GM23338 (cell line): Measurements from ENCODE around the gene LINGO1. TPM values are rescaled to one million over a fixed set of nuclear protein-coding genes. Genes with fewer than 3 reads are reported as not detected.

Experiments
- ATAC-seq: fragments of 200-7000 bp; cut with Tn5 transposase; 3 replicates; pipeline ENCODE4 v1.9.1; 2020
- DNase-seq: peaks from one replicate; pipeline ENCODE4 v3.0.0-alpha.2; 2015; ENCODE audit warnings: low spot score
- H2AFZ ChIP-seq: fragments of 200-600 bp; sonication (generic); 2 replicates; pipeline ENCODE4 v1.8.0; 2016; ENCODE audit warnings: antibody characterized with exemption, mild to moderate bottlenecking, moderate library complexity
- H3F3A ChIP-seq: fragments of 200-600 bp; sonication (generic); replicated peaks from 2 replicates; pipeline ENCODE4 v1.8.0; 2017; ENCODE audit warnings: antibody characterized with exemption, mixed run types, low read depth
- H3K27ac ChIP-seq: fragments of 200-600 bp; sonication (generic); 2 replicates; pipeline ENCODE4 v1.6.1; 2016; ENCODE audit warnings: low read depth
- H3K27me3 ChIP-seq: fragments of 200-600 bp; sonication (generic); 2 replicates; pipeline ENCODE4 v1.8.0; 2016; ENCODE audit warnings: mild to moderate bottlenecking, mixed run types, moderate library complexity; ENCODE audit not compliant: insufficient read depth
- H3K36me3 ChIP-seq: fragments of 200-600 bp; sonication (generic); 2 replicates; pipeline ENCODE4 v1.8.0; 2016; ENCODE audit warnings: mild to moderate bottlenecking; ENCODE audit not compliant: insufficient read depth
- H3K4me1 ChIP-seq: fragments of 200-600 bp; sonication (generic); 2 replicates; pipeline ENCODE4 v1.8.0; 2016; ENCODE audit warnings: mild to moderate bottlenecking, moderate library complexity; ENCODE audit not compliant: insufficient read depth
- H3K4me2 ChIP-seq: fragments of 200-600 bp; sonication (generic); 2 replicates; pipeline ENCODE4 v1.7.1; 2017; ENCODE audit warnings: mixed run types
- H3K4me3 ChIP-seq: fragments of 200-600 bp; sonication (generic); 2 replicates; pipeline ENCODE4 v1.6.1; 2016; ENCODE audit warnings: mixed run types
- H3K79me2 ChIP-seq: fragments of 200-600 bp; sonication (generic); replicated peaks from 2 replicates; pipeline ENCODE4 v1.8.0; 2017; ENCODE audit warnings: mild to moderate bottlenecking; ENCODE audit not compliant: insufficient read depth
- H3K9me2 ChIP-seq: fragments of 200-600 bp; sonication (generic); 2 replicates; pipeline ENCODE4 v1.8.0; 2017; ENCODE audit not compliant: insufficient read depth
- H4K20me1 ChIP-seq: fragments of 200-600 bp; sonication (generic); replicated peaks from 2 replicates; pipeline ENCODE4 v1.8.0; 2017; ENCODE audit warnings: mild to moderate bottlenecking; ENCODE audit not compliant: insufficient read depth
- H3K27ac Mint-ChIP-seq: 2 replicates; pipeline ENCODE4 v1.8.0; 2020; ENCODE audit warnings: inconsistent platforms, mild to moderate bottlenecking, moderate library complexity, mixed read lengths
- H3K27me3 Mint-ChIP-seq: 3 replicates; pipeline ENCODE4 v1.8.0; 2022; ENCODE audit warnings: low read depth, mild to moderate bottlenecking, moderate library complexity, mixed read lengths, inconsistent platforms; ENCODE audit not compliant: insufficient read depth, poor library complexity
- H3K36me3 Mint-ChIP-seq: 3 replicates; pipeline ENCODE4 v1.8.0; 2021; ENCODE audit warnings: low read depth, mild to moderate bottlenecking, inconsistent platforms, moderate library complexity, mixed read lengths
- H3K4me1 Mint-ChIP-seq: 3 replicates; pipeline ENCODE4 v1.8.0; 2020; ENCODE audit warnings: mild to moderate bottlenecking, inconsistent platforms, mixed read lengths
- H3K4me3 Mint-ChIP-seq: 3 replicates; pipeline ENCODE4 v1.8.0; 2021; ENCODE audit warnings: moderate library complexity, mild to moderate bottlenecking, inconsistent platforms, mixed read lengths
- H3K9me3 Mint-ChIP-seq: 3 replicates; pipeline ENCODE4 v1.8.0; 2020; ENCODE audit warnings: moderate library complexity, mild to moderate bottlenecking, inconsistent platforms, mixed read lengths
- EZH2phosphoT487 ChIP-seq: fragments of 200-600 bp; sonication (generic); IDR thresholded peaks from one replicate; pipeline ENCODE4 v1.8.1; 2018; ENCODE audit warnings: antibody characterized with exemption; ENCODE audit not compliant: unreplicated experiment
- JUNB ChIP-seq: IDR thresholded peaks from one replicate; pipeline ENCODE4 v1.6.1; 2016; ENCODE audit warnings: antibody characterized with exemption; ENCODE audit not compliant: unreplicated experiment
- POLR2AphosphoS5 ChIP-seq: IDR thresholded peaks from 2 replicates; pipeline ENCODE4 v1.6.1; 2016; ENCODE audit warnings: antibody characterized with exemption, low read depth
- ZNF331 ChIP-seq: fragments of 250-450 bp; sonication (Bioruptor Pico); IDR thresholded peaks from 2 replicates; pipeline ENCODE4 v1.5.0; 2020; ENCODE audit warnings: low read depth, mild to moderate bottlenecking, moderate library complexity
- polyA plus RNA-seq: library from polyadenylated mRNA; unstranded; fragments of >200 nt; fragmentation: Nextera tagmentation; extraction: Ambion mirVana; gene quantifications from 2 replicates; pipeline ENCODE4 v1.2.1, GENCODE V29; 2016
- total RNA-seq: library from RNA; depleted of rRNA; stranded (reverse); fragments of >200 nt; shearing (Covaris generic); gene quantifications from 2 replicates; pipeline ENCODE4 v1.2.3, GENCODE V29; 2014
- TF ChIP-seq, protein P1 (sequence below): IDR thresholded peaks from one replicate; pipeline ENCODE4 v1.6.1; 2018; ENCODE audit warnings: antibody characterized with exemption; ENCODE audit not compliant: unreplicated experiment
- TF ChIP-seq, protein P2 (sequence below), 2 experiments: fragments of 200-600 bp in 1 of 2; sonication (generic) in 1 of 2; conservative IDR thresholded peaks; 2 replicates each; pipeline versions ENCODE4 v1.5.1 to v1.6.1; 2016 to 2017; ENCODE audit warnings: antibody characterized with exemption in 2 of 2, low read depth in 2 of 2, mild to moderate bottlenecking in 2 of 2, moderate library complexity in 1 of 2

The LINGO1 gene
- total and polyA plus RNA-seq, 2 experiments from 2014 or later, result 16.9 to 63.1 TPM

- H3K4me1 ChIP-seq, result peaks cover 56% of the 10 kb centered on the region
- no peaks in the 10 kb centered on the region for H4K20me1 ChIP-seq
- Mint-ChIP-seq H3K4me1 (peaks cover 60% of the 10 kb centered on the region), H3K9me3 (no peaks in the 10 kb centered on the region), H3K4me3 (peak overlapping the region; percentile 73), H3K27me3 (peaks cover 17% of the 10 kb centered on the region), H3K36me3 (peaks cover 6% of the 10 kb centered on the region; the same call in 2 of the 3 replicates), H3K27ac (no peak overlapping the region)
- H2AFZ ChIP-seq, result peak overlapping the region; percentile 52; the same call in 1 of the 2 replicates
- H3K9me2 ChIP-seq, result no peaks in the 10 kb centered on the region
- peak; percentile 80 for DNase-seq
- no peak; the same call in 2 of the 3 replicates for ATAC-seq
- no peak overlapping the region for H3K27ac ChIP-seq
- peak overlapping the region; percentile 83 for H3K4me3 ChIP-seq
- H3K79me2 ChIP-seq, result peaks cover 49% of the 10 kb centered on the region
- peak overlapping the region; percentile 98 for H3K4me2 ChIP-seq
- TF ChIP-seq ZNF331 (CRISPR knock-in tag) (no peak), POLR2AphosphoS5 (0 out of 2 replicates have a peak, but pooled peaks have one; percentile 18)
- H3K27me3 ChIP-seq, result no peaks in the 10 kb centered on the region
- no peaks in the 10 kb centered on the region for H3K36me3 ChIP-seq
- H3F3A ChIP-seq, result peaks cover 13% of the 10 kb centered on the region
Observed at GRCh38 chr15:77631745-77632533, 773 bp downstream of the LINGO1 start.

DNA sequence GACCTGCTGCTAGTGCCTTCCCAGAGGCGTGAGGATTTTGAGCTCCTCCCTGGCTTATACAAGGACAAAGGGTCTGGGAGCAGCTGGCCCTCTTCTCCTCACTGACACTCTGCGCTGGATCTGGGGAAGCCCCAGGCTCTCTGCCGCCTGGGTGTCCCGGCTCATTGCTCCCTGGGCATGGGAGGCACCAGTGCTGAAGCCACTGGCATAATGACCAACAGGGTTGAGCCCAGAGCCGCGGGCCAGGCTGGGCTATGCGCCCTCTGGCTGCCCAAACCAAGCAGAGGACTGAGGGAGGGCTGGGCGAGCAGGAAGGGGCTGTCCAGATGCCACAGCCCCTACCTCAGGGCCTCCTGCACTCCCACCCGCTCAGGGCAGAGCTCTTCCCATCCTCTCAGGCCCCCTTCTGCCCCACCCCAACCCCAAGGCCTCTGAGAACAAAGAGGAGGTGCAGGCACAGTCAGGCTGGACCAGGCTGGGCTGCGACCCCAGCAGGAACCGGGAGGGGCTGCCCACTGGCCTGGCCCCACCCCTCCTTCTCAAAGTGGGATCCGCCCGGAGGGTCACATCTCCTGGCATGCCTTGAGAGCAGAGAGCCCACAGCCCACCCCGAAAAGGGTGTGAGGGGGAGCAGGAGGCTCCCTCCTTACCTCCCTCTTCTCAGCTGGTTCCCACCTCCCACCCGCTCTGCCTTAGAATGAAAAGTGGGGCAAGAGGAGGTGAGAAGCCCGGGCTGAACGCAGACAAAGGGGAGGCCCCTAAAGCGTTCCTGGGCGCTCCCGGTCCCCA, 1.6 kb downstream of the LINGO1 start:
- peak; percentile 60 for DNase-seq
- Mint-ChIP-seq H3K36me3 (peaks cover 6% of the 10 kb centered on the region; the same call in 2 of the 3 replicates), H3K27ac (no peak overlapping the region), H3K4me1 (peaks cover 65% of the 10 kb centered on the region), H3K9me3 (no peaks in the 10 kb centered on the region), H3K27me3 (peaks cover 16% of the 10 kb centered on the region), H3K4me3 (peak overlapping the region; percentile 73)
- H3K4me1 ChIP-seq, result peaks cover 62% of the 10 kb centered on the region
- no peaks in the 10 kb centered on the region for H3K36me3 ChIP-seq
- ATAC-seq, result peak; percentile 7
- H3K27me3 ChIP-seq, result no peaks in the 10 kb centered on the region
- H3K9me2 ChIP-seq, result no peaks in the 10 kb centered on the region
- peak overlapping the region; percentile 98 for H3K4me2 ChIP-seq
- H4K20me1 ChIP-seq, result no peaks in the 10 kb centered on the region
- H3K27ac ChIP-seq, result no peak overlapping the region
- peak overlapping the region; percentile 52; the same call in 1 of the 2 replicates for H2AFZ ChIP-seq
- H3F3A ChIP-seq, result peaks cover 13% of the 10 kb centered on the region
- H3K79me2 ChIP-seq, result peaks cover 56% of the 10 kb centered on the region
- peak overlapping the region; percentile 83 for H3K4me3 ChIP-seq
- TF ChIP-seq EZH2phosphoT487 (no peak), POLR2AphosphoS5 (no peak), ZNF331 (CRISPR knock-in tag) (no peak), JUNB (no peak)
- TF ChIP-seq, protein P1, sequence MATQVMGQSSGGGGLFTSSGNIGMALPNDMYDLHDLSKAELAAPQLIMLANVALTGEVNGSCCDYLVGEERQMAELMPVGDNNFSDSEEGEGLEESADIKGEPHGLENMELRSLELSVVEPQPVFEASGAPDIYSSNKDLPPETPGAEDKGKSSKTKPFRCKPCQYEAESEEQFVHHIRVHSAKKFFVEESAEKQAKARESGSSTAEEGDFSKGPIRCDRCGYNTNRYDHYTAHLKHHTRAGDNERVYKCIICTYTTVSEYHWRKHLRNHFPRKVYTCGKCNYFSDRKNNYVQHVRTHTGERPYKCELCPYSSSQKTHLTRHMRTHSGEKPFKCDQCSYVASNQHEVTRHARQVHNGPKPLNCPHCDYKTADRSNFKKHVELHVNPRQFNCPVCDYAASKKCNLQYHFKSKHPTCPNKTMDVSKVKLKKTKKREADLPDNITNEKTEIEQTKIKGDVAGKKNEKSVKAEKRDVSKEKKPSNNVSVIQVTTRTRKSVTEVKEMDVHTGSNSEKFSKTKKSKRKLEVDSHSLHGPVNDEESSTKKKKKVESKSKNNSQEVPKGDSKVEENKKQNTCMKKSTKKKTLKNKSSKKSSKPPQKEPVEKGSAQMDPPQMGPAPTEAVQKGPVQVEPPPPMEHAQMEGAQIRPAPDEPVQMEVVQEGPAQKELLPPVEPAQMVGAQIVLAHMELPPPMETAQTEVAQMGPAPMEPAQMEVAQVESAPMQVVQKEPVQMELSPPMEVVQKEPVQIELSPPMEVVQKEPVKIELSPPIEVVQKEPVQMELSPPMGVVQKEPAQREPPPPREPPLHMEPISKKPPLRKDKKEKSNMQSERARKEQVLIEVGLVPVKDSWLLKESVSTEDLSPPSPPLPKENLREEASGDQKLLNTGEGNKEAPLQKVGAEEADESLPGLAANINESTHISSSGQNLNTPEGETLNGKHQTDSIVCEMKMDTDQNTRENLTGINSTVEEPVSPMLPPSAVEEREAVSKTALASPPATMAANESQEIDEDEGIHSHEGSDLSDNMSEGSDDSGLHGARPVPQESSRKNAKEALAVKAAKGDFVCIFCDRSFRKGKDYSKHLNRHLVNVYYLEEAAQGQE, result no peak
- TF ChIP-seq, protein P2, sequence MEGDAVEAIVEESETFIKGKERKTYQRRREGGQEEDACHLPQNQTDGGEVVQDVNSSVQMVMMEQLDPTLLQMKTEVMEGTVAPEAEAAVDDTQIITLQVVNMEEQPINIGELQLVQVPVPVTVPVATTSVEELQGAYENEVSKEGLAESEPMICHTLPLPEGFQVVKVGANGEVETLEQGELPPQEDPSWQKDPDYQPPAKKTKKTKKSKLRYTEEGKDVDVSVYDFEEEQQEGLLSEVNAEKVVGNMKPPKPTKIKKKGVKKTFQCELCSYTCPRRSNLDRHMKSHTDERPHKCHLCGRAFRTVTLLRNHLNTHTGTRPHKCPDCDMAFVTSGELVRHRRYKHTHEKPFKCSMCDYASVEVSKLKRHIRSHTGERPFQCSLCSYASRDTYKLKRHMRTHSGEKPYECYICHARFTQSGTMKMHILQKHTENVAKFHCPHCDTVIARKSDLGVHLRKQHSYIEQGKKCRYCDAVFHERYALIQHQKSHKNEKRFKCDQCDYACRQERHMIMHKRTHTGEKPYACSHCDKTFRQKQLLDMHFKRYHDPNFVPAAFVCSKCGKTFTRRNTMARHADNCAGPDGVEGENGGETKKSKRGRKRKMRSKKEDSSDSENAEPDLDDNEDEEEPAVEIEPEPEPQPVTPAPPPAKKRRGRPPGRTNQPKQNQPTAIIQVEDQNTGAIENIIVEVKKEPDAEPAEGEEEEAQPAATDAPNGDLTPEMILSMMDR (conservative IDR thresholded peaks at IDR 0.05; ENCODE audit: low read depth in 2 of 2), result peak; percentile 37 to 64; a peak in 3 of 4 replicates
